ENCODE results near the gene GBX1. TPM values are rescaled to one million over a fixed set of nuclear protein-coding genes. Genes with fewer than 3 reads are reported as not detected.
A peak's percentile ranks its signal among the peaks of the same experiment; 100 is the strongest.

Gene GBX1
- total RNA-seq, 1 donor from 2014 or later = 0.41 TPM

- Mint-ChIP-seq H3K36me3 (peaks cover 3% of the 10 kb centered on the region), H3K4me1 (ENCODE audit: unreplicated experiment) (peaks cover 18% of the 10 kb centered on the region), H3K27me3 (no peaks in the 10 kb centered on the region), H3K27ac (no peak overlapping the region), H3K9me3 (no peaks in the 10 kb centered on the region), H3K4me3 (no peak overlapping the region)
- DNase-seq (ENCODE audit: extremely low spot score, unreplicated experiment) = no peak
- no peak for TF ChIP-seq CTCF (conservative IDR thresholded peaks at IDR 0.05)
These were observed 38.2 kb downstream of the GBX1 start for GRCh38 chr7:151129117-151129959.

GRCh38 chr7:151128716-151129115, 38.8 kb downstream of the GBX1 start:
- no peak for TF ChIP-seq CTCF (conservative IDR thresholded peaks at IDR 0.05)
- no peak for DNase-seq (ENCODE audit: extremely low spot score, unreplicated experiment)
- peaks cover 3% of the 10 kb centered on the region for H3K27me3 Mint-ChIP-seq
- peak overlapping the region; percentile 22 for H3K4me3 Mint-ChIP-seq
- peaks cover 8% of the 10 kb centered on the region for H3K36me3 Mint-ChIP-seq
- no peak overlapping the region for H3K27ac Mint-ChIP-seq
- no peaks in the 10 kb centered on the region for H3K9me3 Mint-ChIP-seq
- H3K4me1 Mint-ChIP-seq (ENCODE audit: unreplicated experiment) = peaks cover 24% of the 10 kb centered on the region

GRCh38 chr7:151128144-151128543, 39.4 kb downstream of the GBX1 start:
- no peak for DNase-seq (ENCODE audit: extremely low spot score, unreplicated experiment)
- H3K4me3 Mint-ChIP-seq = peak overlapping the region; percentile 48
- H3K9me3 Mint-ChIP-seq = no peaks in the 10 kb centered on the region
- TF ChIP-seq CTCF (conservative IDR thresholded peaks at IDR 0.05) = no peak
- peaks cover 25% of the 10 kb centered on the region for H3K4me1 Mint-ChIP-seq (ENCODE audit: unreplicated experiment)
- H3K27me3 Mint-ChIP-seq = peaks cover 3% of the 10 kb centered on the region
- peak overlapping the region; percentile 15 for H3K27ac Mint-ChIP-seq
- peaks cover 8% of the 10 kb centered on the region for H3K36me3 Mint-ChIP-seq

GRCh38 chr7:151126491-151127137, 40.9 kb downstream of the GBX1 start:
- Mint-ChIP-seq H3K9me3 (no peaks in the 10 kb centered on the region), H3K27me3 (peaks cover 3% of the 10 kb centered on the region), H3K4me3 (peak overlapping the region; percentile 67), H3K4me1 (ENCODE audit: unreplicated experiment) (peaks cover 21% of the 10 kb centered on the region), H3K36me3 (peaks cover 7% of the 10 kb centered on the region), H3K27ac (no peak overlapping the region)
- TF ChIP-seq CTCF (conservative IDR thresholded peaks at IDR 0.05) = no peak
- DNase-seq (ENCODE audit: extremely low spot score, unreplicated experiment) = no peak

- H3K27ac Mint-ChIP-seq = peak overlapping the region; percentile 26
These were observed 41.5 kb downstream of the GBX1 start for GRCh38 chr7:151125846-151126481.

More at GRCh38 chr7:151125846-151126481, 41.5 kb downstream of the GBX1 start:
- DNase-seq (ENCODE audit: extremely low spot score, unreplicated experiment) = no peak
- H3K4me1 Mint-ChIP-seq (ENCODE audit: unreplicated experiment) = peaks cover 16% of the 10 kb centered on the region
- H3K9me3 Mint-ChIP-seq = no peaks in the 10 kb centered on the region
- peaks cover 12% of the 10 kb centered on the region for H3K36me3 Mint-ChIP-seq
- H3K27me3 Mint-ChIP-seq = peaks cover 3% of the 10 kb centered on the region
- H3K4me3 Mint-ChIP-seq = peak overlapping the region; percentile 82
- TF ChIP-seq CTCF (conservative IDR thresholded peaks at IDR 0.05) = no peak

All from type B pancreatic cell (in vitro differentiated cells).